ENCODE results near the gene FAM20B.
"Not testable (repeated sequence)": the region's sequence is repeated elsewhere in the genome, so short reads cannot be mapped to it uniquely, and the experiment has no call there.

Gene FAM20B

GRCh38 chr1:179023946-179024650 lies 1.6 kb upstream of the FAM20B start:
- DNase-seq (ENCODE audit: low read depth in 2 of 3, low spot score in 1 of 3): no peak

GRCh38 chr1:179025975-179026812 lies 500 bp downstream of the FAM20B start:
- peak; percentile 32 to 63 (median 39) for DNase-seq (ENCODE audit: low read depth in 2 of 3, low spot score in 1 of 3)

- DNase-seq (ENCODE audit: low read depth in 2 of 3, low spot score in 1 of 3): no peak
Measured at GRCh38 chr1:179026813-179027669, 1.3 kb downstream of the FAM20B start.

- no peak for DNase-seq (ENCODE audit: low read depth in 2 of 3, low spot score in 1 of 3)
Measured at GRCh38 chr1:179029321-179029759, 3.6 kb downstream of the FAM20B start.

GRCh38 chr1:179030130-179030529 lies 4.4 kb downstream of the FAM20B start:
- DNase-seq (ENCODE audit: low read depth in 2 of 3, low spot score in 1 of 3): no peak

- no peak for DNase-seq (ENCODE audit: low read depth in 2 of 3, low spot score in 1 of 3)
Measured at GRCh38 chr1:179030683-179031082, 5.0 kb downstream of the FAM20B start.

- no peak for DNase-seq (ENCODE audit: low read depth in 2 of 3, low spot score in 1 of 3)
Measured at GRCh38 chr1:179031284-179031683, 5.6 kb downstream of the FAM20B start.

- no peak for DNase-seq (ENCODE audit: low read depth in 2 of 3, low spot score in 1 of 3)
Measured at GRCh38 chr1:179031855-179032513, 6.3 kb downstream of the FAM20B start.

- no peak for DNase-seq (ENCODE audit: low read depth in 2 of 3, low spot score in 1 of 3)
Measured at GRCh38 chr1:179034720-179035119, 9.0 kb downstream of the FAM20B start.

- peak in 1 of 3 donors; percentile 29 for DNase-seq (ENCODE audit: low read depth in 2 of 3, low spot score in 1 of 3)
Measured at GRCh38 chr1:179036844-179037465, 11.3 kb downstream of the FAM20B start.

GRCh38 chr1:179038528-179039281 lies 13.0 kb downstream of the FAM20B start:
- no peak for DNase-seq (ENCODE audit: low read depth in 2 of 3, low spot score in 1 of 3)

- not testable (repeated sequence) for DNase-seq (ENCODE audit: low read depth in 2 of 3, low spot score in 1 of 3)
Measured at GRCh38 chr1:179039502-179040174, 13.9 kb downstream of the FAM20B start.

GRCh38 chr1:179040175-179040551 lies 14.5 kb downstream of the FAM20B start:
- not testable (repeated sequence) for DNase-seq (ENCODE audit: low read depth in 2 of 3, low spot score in 1 of 3)

- no peak for DNase-seq (ENCODE audit: low read depth in 2 of 3, low spot score in 1 of 3)
Measured at GRCh38 chr1:179042087-179042486, 16.4 kb downstream of the FAM20B start.

GRCh38 chr1:179042700-179043099 lies 17.0 kb downstream of the FAM20B start:
- no peak for DNase-seq (ENCODE audit: low read depth in 2 of 3, low spot score in 1 of 3)

GRCh38 chr1:179043266-179043665 lies 17.6 kb downstream of the FAM20B start:
- no peak for DNase-seq (ENCODE audit: low read depth in 2 of 3, low spot score in 1 of 3)

- DNase-seq (ENCODE audit: low read depth in 2 of 3, low spot score in 1 of 3): no peak
Measured at GRCh38 chr1:179043907-179044306, 18.2 kb downstream of the FAM20B start.

GRCh38 chr1:179046808-179047635 lies 21.3 kb downstream of the FAM20B start:
- no peak for DNase-seq (ENCODE audit: low read depth in 2 of 3, low spot score in 1 of 3)

Data from stimulated activated CD4-positive, alpha-beta T cell treated with anti-CD3 and anti-CD28 coated beads, Interleukin-12 subunit alpha, Interleukin-12 subunit beta, amount 100 ng/mL, for 48 hours (primary cell).